Measurements from ENCODE around the gene HOXB5.

GRCh38 chr17:48642843-48643696, 49.5 kb upstream of the HOXB5 start:
- no peak for TF ChIP-seq SMC3 (IDR thresholded peaks at IDR 0.05; ENCODE audit: low read depth, low read length)
- TF ChIP-seq RFX5 (IDR thresholded peaks at IDR 0.05; ENCODE audit: low read depth, low read length): no peak
- TF ChIP-seq RAD21 (IDR thresholded peaks at IDR 0.05; ENCODE audit: low read length): no peak
- TF ChIP-seq POLR2A (IDR thresholded peaks at IDR 0.05; ENCODE audit: low read depth, low read length): no peak
- TF ChIP-seq CTCF (conservative IDR thresholded peaks at IDR 0.05; ENCODE audit: low read depth, low read length): no peak
- no peak for TF ChIP-seq FOS (IDR thresholded peaks at IDR 0.05; ENCODE audit: low read depth, low read length)
- TF ChIP-seq ELK1 (IDR thresholded peaks at IDR 0.05; ENCODE audit: borderline replicate concordance, low read depth, low read length): no peak
- no peak for TF ChIP-seq CEBPB (IDR thresholded peaks at IDR 0.05; ENCODE audit: low read depth, low read length)
